HepG2 (cell line): ENCODE measurements around the gene MIPEP. TPM values are rescaled to one million over a fixed set of nuclear protein-coding genes. Genes with fewer than 3 reads are reported as not detected.

Source experiments
- ATAC-seq: fragments of 200-7000 bp; cut with Tn5 transposase; 3 replicates; pipeline ENCODE4 v1.9.1; 2020; ENCODE audit warnings: mild to moderate bottlenecking, moderate library complexity
- BruUV-seq: library from RNA; stranded (reverse); fragments of 400-500 nt; replicated peaks from 2 replicates; lab custom pipeline; 2021; lab: Mats Ljungman, UMichigan
- CTCF ChIA-PET: fragments of 300-600 bp; formaldehyde crosslinking; extraction: SDS; loops from one replicate; lab custom pipeline; 2021; ENCODE audit warnings: low total read pairs, inconsistent platforms, low intra/inter-chr PET ratio; lab: Yijun Ruan, JAX
- POLR2A ChIA-PET: fragments of 350-600 bp; sonication (Branson Sonifier 250); formaldehyde crosslinking; loops from one replicate; lab custom pipeline; 2020; ENCODE audit warnings: antibody characterized with exemption, inconsistent platforms; lab: Yijun Ruan, JAX
- DNase-seq: peaks from one replicate; pipeline ENCODE4 v3.0.0-alpha.2; 2015; ENCODE audit warnings: low spot score
- FAIRE-seq: peaks from 3 replicates; lab custom pipeline; 2011; peaks lifted over from hg19 to GRCh38; lab: Jason Lieb, UNC
- H2AFZ ChIP-seq: one replicate; pipeline ENCODE4 v1.6.1; 2011; ENCODE audit warnings: low read length, inconsistent platforms
- H3K27ac ChIP-seq: fragments of 300-600 bp; 3 replicates; pipeline ENCODE4 v1.8.0; 2011; ENCODE audit warnings: mixed run types, mild to moderate bottlenecking, mixed read lengths, low read length, inconsistent platforms; ENCODE audit not compliant: insufficient read depth; ENCODE audit errors: extremely low read length
- H3K27me3 ChIP-seq, 2 experiments: fragments of 200-600 bp in 1 of 2; 2 replicates in 1 of 2; 3 replicates in 1 of 2; pipeline versions ENCODE4 v1.6.0 to v1.8.0; 2011; ENCODE audit warnings: low read length in 2 of 2, mild to moderate bottlenecking in 2 of 2, moderate library complexity in 2 of 2, inconsistent platforms in 1 of 2; ENCODE audit not compliant: insufficient read depth in 2 of 2, control insufficient read depth in 1 of 2
- H3K36me3 ChIP-seq, 2 experiments: fragments of 200-600 bp in 1 of 2; replicated peaks in 1 of 2; 2 replicates in 1 of 2; 3 replicates in 1 of 2; pipeline versions ENCODE4 v1.5.1 to v1.8.0; 2011; ENCODE audit warnings: low read length in 2 of 2, inconsistent platforms in 1 of 2; ENCODE audit not compliant: insufficient read depth in 2 of 2, control insufficient read depth in 1 of 2
- H3K4me1 ChIP-seq: 2 replicates; pipeline ENCODE4 v1.5.1; 2012; ENCODE audit warnings: low read length, inconsistent platforms; ENCODE audit not compliant: insufficient read depth
- H3K4me2 ChIP-seq: 2 replicates; pipeline ENCODE4 v1.6.0; 2011; ENCODE audit warnings: low read depth, low read length, inconsistent platforms
- H3K4me3 ChIP-seq, 3 experiments: fragments of 200-600 bp in 1 of 3; sonication (generic), shearing (Covaris generic) in 1 of 3; replicated peaks in 1 of 3; 2 replicates each; pipeline ENCODE4 v1.5.1; 2011 to 2016; ENCODE audit warnings: low read length in 3 of 3, inconsistent platforms in 2 of 3, low read depth in 2 of 3, mild to moderate bottlenecking in 2 of 3, control low read depth in 1 of 3, mixed read lengths in 1 of 3; ENCODE audit not compliant: insufficient read depth in 1 of 3
- H3K79me2 ChIP-seq: one replicate; pipeline ENCODE4 v1.6.1; 2011; ENCODE audit warnings: low read length, inconsistent platforms; ENCODE audit not compliant: insufficient read depth
- H3K9ac ChIP-seq: 2 replicates; pipeline ENCODE4 v1.6.0; 2011; ENCODE audit warnings: mild to moderate bottlenecking, low read depth, low read length, inconsistent platforms; ENCODE audit not compliant: insufficient read depth
- H3K9me3 ChIP-seq: 2 replicates; pipeline ENCODE4 v1.5.1; 2012; ENCODE audit warnings: mild to moderate bottlenecking, low read length
- H4K20me1 ChIP-seq: 2 replicates; pipeline ENCODE4 v1.6.0; 2011; ENCODE audit warnings: inconsistent platforms, mild to moderate bottlenecking, low read length, moderate library complexity; ENCODE audit not compliant: insufficient read depth
- KAT8 ChIP-seq: IDR thresholded peaks from 2 replicates; pipeline ENCODE4 v1.6.1; 2016; ENCODE audit warnings: missing genetic modification reagents, missing compliant biosample characterization
- MXD3 ChIP-seq: IDR thresholded peaks from 2 replicates; pipeline ENCODE4 v1.6.1; 2016; ENCODE audit warnings: mild to moderate bottlenecking, missing biosample characterization, missing genetic modification reagents
- NAIF1 ChIP-seq: sonication (generic); formaldehyde crosslinking; IDR thresholded peaks from 2 replicates; pipeline ENCODE4 v1.5.0; 2020; ENCODE audit warnings: mild to moderate bottlenecking, missing genetic modification reagents, borderline replicate concordance
- TBP ChIP-seq: sonication (generic); formaldehyde crosslinking; IDR thresholded peaks from 2 replicates; pipeline ENCODE4 v1.5.0; 2020; ENCODE audit warnings: missing genetic modification reagents
- TBX2 ChIP-seq: sonication (generic); formaldehyde crosslinking; IDR thresholded peaks from 2 replicates; pipeline ENCODE4 v1.5.0; 2020; ENCODE audit warnings: missing genetic modification reagents, mild to moderate bottlenecking, borderline replicate concordance
- ZNF263 ChIP-seq: sonication (generic); formaldehyde crosslinking; IDR thresholded peaks from 2 replicates; pipeline ENCODE4 v1.4.0; 2020; ENCODE audit warnings: missing genetic modification reagents
- ZNF329 ChIP-seq: sonication (generic); formaldehyde crosslinking; IDR thresholded peaks from 2 replicates; pipeline ENCODE4 v1.9.0; 2021; ENCODE audit warnings: low read depth, mild to moderate bottlenecking, missing genetic modification reagents
- ZNF383 ChIP-seq: sonication (generic); formaldehyde crosslinking; IDR thresholded peaks from 2 replicates; pipeline ENCODE4 v1.4.0; 2020; ENCODE audit warnings: missing genetic modification reagents, mild to moderate bottlenecking, borderline replicate concordance
- WGBS: methylation state at CpG from one replicate; pipeline ENCODE4 v1.1.6; 2017; ENCODE audit warnings: low lambda C conversion rate; 5-methylcytosine and 5-hydroxymethylcytosine counted together
- in situ Hi-C: cut with HindIII; loops from 2 replicates; pipeline ENCODE4 v1.10.0; 2017; ENCODE audit warnings: low pct_unique_long_range_greater_than_20kb; ENCODE audit not compliant: extremely low pct_ligation_motif_present
- intact Hi-C: fragments of 100-400 bp; cut with micrococcal nuclease; formaldehyde crosslinking; loops from one replicate; pipeline ENCODE4 v1.10.0; 2022; ENCODE audit not compliant: unreplicated experiment
- polyA plus RNA-seq, 8 experiments: library from polyadenylated mRNA; depleted of rRNA in 3 of 8; stranded (reverse) in 7 of 8; unstranded in 1 of 8; fragments of >200 nt; fragmentation: Illumina TruSeq in 4 of 8; extraction: Trizol in 4 of 8; gene quantifications; 2 replicates each; pipeline versions ENCODE4 v1.2.1 to v1.2.3, GENCODE V29; 2011 to 2016; ENCODE audit warnings: low read depth in 4 of 8, missing spikeins in 1 of 8, mixed read lengths in 1 of 8; ENCODE audit not compliant: insufficient read depth in 1 of 8
- total RNA-seq, 5 experiments: library from RNA; depleted of rRNA; stranded (reverse); fragments of >200 nt; fragmentation: Illumina TruSeq; extraction: Trizol; gene quantifications; 2 replicates each; pipeline ENCODE4 v1.2.3, GENCODE V29; 2016; ENCODE audit warnings: low read depth in 1 of 5
- TF ChIP-seq, protein P1 (sequence below): sonication (generic); formaldehyde crosslinking; IDR thresholded peaks from 2 replicates; pipeline ENCODE4 v1.5.0; 2020; ENCODE audit warnings: mild to moderate bottlenecking, missing genetic modification reagents, borderline replicate concordance
- TF ChIP-seq, protein P2 (sequence below): sonication (generic); formaldehyde crosslinking; IDR thresholded peaks from 2 replicates; pipeline ENCODE4; 2020; ENCODE audit warnings: missing genetic modification reagents, mild to moderate bottlenecking, borderline replicate concordance

MIPEP gene
- total and polyA plus RNA-seq, 2 of the 13 experiments (the other 11 are each of a cell fraction or from before 2014, with no cell fraction given) = 9.3 to 24.1 TPM

DNA sequence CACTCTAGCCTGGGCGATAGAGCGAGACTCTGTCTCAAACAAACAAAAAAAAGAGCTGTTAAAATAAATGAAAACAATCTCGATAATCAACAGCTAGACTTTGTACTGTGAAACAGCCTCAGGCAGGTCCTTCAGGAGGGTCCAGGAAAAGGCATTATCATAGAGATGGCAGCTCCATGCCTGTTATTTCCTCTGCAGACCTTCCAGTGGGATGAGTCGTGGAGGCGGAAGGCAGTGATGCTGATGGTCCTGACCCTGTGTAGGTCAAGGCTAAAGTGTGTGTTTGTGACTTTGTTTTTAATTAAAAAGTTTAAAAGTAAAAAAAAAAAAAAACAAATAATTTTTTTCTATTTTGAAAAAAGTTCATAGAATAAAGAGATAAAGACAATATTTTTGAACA, 201.6 kb downstream of the MIPEP start:
- POLR2A ChIA-PET = no interaction called here
- BruUV-seq = no TSS peak

More for the DNA sequence above, 201.6 kb downstream of the MIPEP start:
- Histone ChIP-seq H3K79me2 (no peaks in the 10 kb centered on the region), H3K36me3 (no peaks in the 10 kb centered on the region), H3K27me3 (no peaks in the 10 kb centered on the region), H3K9me3 (peaks cover 20% of the 10 kb centered on the region), H3K27ac (no peak overlapping the region), H4K20me1 (no peaks in the 10 kb centered on the region), H2AFZ (no peak overlapping the region), H3K9ac (no peak overlapping the region)
- ATAC-seq (no peak), FAIRE-seq (no peak), DNase-seq (no peak)
- in situ Hi-C loops = no loop called here
- CTCF ChIA-PET = no interaction called here
- TF ChIP-seq, protein P1, sequence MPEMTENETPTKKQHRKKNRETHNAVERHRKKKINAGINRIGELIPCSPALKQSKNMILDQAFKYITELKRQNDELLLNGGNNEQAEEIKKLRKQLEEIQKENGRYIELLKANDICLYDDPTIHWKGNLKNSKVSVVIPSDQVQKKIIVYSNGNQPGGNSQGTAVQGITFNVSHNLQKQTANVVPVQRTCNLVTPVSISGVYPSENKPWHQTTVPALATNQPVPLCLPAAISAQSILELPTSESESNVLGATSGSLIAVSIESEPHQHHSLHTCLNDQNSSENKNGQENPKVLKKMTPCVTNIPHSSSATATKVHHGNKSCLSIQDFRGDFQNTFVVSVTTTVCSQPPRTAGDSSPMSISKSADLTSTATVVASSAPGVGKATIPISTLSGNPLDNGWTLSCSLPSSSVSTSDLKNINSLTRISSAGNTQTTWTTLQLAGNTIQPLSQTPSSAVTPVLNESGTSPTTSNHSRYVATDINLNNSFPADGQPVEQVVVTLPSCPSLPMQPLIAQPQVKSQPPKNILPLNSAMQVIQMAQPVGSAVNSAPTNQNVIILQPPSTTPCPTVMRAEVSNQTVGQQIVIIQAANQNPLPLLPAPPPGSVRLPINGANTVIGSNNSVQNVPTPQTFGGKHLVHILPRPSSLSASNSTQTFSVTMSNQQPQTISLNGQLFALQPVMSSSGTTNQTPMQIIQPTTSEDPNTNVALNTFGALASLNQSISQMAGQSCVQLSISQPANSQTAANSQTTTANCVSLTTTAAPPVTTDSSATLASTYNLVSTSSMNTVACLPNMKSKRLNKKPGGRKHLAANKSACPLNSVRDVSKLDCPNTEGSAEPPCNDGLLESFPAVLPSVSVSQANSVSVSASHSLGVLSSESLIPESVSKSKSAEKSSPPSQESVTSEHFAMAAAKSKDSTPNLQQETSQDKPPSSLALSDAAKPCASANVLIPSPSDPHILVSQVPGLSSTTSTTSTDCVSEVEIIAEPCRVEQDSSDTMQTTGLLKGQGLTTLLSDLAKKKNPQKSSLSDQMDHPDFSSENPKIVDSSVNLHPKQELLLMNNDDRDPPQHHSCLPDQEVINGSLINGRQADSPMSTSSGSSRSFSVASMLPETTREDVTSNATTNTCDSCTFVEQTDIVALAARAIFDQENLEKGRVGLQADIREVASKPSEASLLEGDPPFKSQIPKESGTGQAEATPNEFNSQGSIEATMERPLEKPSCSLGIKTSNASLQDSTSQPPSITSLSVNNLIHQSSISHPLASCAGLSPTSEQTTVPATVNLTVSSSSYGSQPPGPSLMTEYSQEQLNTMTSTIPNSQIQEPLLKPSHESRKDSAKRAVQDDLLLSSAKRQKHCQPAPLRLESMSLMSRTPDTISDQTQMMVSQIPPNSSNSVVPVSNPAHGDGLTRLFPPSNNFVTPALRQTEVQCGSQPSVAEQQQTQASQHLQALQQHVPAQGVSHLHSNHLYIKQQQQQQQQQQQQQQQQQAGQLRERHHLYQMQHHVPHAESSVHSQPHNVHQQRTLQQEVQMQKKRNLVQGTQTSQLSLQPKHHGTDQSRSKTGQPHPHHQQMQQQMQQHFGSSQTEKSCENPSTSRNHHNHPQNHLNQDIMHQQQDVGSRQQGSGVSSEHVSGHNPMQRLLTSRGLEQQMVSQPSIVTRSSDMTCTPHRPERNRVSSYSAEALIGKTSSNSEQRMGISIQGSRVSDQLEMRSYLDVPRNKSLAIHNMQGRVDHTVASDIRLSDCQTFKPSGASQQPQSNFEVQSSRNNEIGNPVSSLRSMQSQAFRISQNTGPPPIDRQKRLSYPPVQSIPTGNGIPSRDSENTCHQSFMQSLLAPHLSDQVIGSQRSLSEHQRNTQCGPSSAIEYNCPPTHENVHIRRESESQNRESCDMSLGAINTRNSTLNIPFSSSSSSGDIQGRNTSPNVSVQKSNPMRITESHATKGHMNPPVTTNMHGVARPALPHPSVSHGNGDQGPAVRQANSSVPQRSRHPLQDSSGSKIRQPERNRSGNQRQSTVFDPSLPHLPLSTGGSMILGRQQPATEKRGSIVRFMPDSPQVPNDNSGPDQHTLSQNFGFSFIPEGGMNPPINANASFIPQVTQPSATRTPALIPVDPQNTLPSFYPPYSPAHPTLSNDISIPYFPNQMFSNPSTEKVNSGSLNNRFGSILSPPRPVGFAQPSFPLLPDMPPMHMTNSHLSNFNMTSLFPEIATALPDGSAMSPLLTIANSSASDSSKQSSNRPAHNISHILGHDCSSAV = no peak
- TF ChIP-seq ZNF263 (CRISPR knock-in tag) (no peak), MXD3 (CRISPR knock-in tag) (no peak), NAIF1 (CRISPR knock-in tag) (no peak), KAT8 (CRISPR knock-in tag) (no peak), ZNF329 (CRISPR knock-in tag) (no peak), TBX2 (CRISPR knock-in tag) (no peak), ZNF383 (CRISPR knock-in tag) (no peak), TBP (no peak)
- TF ChIP-seq, protein P2, sequence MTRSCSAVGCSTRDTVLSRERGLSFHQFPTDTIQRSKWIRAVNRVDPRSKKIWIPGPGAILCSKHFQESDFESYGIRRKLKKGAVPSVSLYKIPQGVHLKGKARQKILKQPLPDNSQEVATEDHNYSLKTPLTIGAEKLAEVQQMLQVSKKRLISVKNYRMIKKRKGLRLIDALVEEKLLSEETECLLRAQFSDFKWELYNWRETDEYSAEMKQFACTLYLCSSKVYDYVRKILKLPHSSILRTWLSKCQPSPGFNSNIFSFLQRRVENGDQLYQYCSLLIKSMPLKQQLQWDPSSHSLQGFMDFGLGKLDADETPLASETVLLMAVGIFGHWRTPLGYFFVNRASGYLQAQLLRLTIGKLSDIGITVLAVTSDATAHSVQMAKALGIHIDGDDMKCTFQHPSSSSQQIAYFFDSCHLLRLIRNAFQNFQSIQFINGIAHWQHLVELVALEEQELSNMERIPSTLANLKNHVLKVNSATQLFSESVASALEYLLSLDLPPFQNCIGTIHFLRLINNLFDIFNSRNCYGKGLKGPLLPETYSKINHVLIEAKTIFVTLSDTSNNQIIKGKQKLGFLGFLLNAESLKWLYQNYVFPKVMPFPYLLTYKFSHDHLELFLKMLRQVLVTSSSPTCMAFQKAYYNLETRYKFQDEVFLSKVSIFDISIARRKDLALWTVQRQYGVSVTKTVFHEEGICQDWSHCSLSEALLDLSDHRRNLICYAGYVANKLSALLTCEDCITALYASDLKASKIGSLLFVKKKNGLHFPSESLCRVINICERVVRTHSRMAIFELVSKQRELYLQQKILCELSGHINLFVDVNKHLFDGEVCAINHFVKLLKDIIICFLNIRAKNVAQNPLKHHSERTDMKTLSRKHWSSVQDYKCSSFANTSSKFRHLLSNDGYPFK (CRISPR knock-in tag) = no peak
- TF ChIP-seq, all 625 proteins: peak for 0
- 49% methylated on average over 5 of the region's 5 CpGs for WGBS
- Histone ChIP-seq H3K4me3 (no peak overlapping the region), H3K4me2 (no peak overlapping the region), H3K4me1 (peaks cover 25% of the 10 kb centered on the region)
- intact Hi-C loops = no loop called here
